ENCODE results near the gene TXNDC5. TPM values are rescaled to one million over a fixed set of nuclear protein-coding genes. Genes with fewer than 3 reads are reported as not detected.
A peak's percentile ranks its signal among the peaks of the same experiment; 100 is the strongest.

Gene TXNDC5
- total RNA-seq, 4 donors from 2014 or later: 85.0 to 137 (median 110) TPM

DNA sequence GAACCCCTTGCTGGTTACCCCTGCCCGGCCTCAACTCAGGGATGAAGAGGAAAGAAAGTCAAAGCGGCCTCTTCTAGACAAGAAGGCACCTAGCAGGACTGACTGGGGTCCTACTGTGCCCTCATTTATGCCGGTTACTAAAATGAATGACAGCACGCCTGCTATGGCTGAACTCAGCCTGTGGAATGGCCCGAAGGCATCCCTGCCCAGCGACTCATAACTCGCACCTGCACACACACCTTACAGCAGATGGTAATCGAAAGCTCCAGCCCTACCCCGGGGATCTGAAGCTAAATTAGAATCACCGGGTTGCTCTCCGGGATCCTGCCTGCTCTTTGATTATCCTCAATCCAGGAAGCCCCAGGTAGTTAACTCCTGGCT, 747 bp upstream of the TXNDC5 start:
- Histone ChIP-seq H3K4me3 (peak overlapping the region; percentile 57 to 94 (median 60)), H3K27ac (peak overlapping the region; percentile 54 to 90 (median 82)), H3K9me3 (no peaks in the 10 kb centered on the region), H3K27me3 (no peaks in the 10 kb centered on the region), H3K4me1 (peaks cover 0 to 37% (median 8%) of the 10 kb centered on the region in 4 donors), H3K36me3 (no peaks in the 10 kb centered on the region)
- TF ChIP-seq EP300 (IDR thresholded peaks at IDR 0.05) (no peak), POLR2A (IDR thresholded peaks at IDR 0.05) (no peak), CTCF (IDR thresholded peaks at IDR 0.05) (no peak)
- DNase-seq (ENCODE audit: low spot score in 2 of 2): no peak
- WGBS, 2 donors: 83 to 84% methylated on average over 10 to 11 of the region's 11 CpGs

DNA sequence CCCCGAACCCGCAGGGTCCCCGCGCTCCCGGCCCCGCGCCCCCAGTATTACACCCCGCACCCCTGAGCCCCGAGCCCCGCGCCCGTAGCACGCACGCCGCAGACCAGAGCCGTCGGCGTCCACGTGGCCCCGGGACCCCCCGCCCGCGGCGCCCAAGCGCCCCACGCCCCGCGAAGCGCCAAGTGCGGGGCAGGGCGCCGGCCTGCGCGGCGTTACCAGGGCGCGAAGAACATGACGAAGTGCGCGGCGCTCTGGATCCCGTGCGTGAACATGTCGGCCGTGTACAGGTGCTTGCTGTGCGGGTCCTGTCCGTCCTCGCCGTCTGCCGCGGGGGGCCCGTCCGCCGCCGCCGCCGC, 312 bp downstream of the TXNDC5 start:
- Histone ChIP-seq H3K9me3 (no peaks in the 10 kb centered on the region), H3K27ac (peak overlapping the region in 3 of 4 donors; percentile 0 to 89 (median 77)), H3K36me3 (no peaks in the 10 kb centered on the region), H3K27me3 (no peaks in the 10 kb centered on the region), H3K4me3 (peak overlapping the region; percentile 59 to 94 (median 66)), H3K4me1 (peaks cover 0 to 40% (median 8%) of the 10 kb centered on the region in 4 donors)
- DNase-seq (ENCODE audit: low spot score in 2 of 2): no peak
- TF ChIP-seq CTCF (IDR thresholded peaks at IDR 0.05) (no peak), EP300 (IDR thresholded peaks at IDR 0.05) (no peak)
- WGBS, 2 donors: 0% methylated on average over 3 to 27 of the region's 57 CpGs

DNA sequence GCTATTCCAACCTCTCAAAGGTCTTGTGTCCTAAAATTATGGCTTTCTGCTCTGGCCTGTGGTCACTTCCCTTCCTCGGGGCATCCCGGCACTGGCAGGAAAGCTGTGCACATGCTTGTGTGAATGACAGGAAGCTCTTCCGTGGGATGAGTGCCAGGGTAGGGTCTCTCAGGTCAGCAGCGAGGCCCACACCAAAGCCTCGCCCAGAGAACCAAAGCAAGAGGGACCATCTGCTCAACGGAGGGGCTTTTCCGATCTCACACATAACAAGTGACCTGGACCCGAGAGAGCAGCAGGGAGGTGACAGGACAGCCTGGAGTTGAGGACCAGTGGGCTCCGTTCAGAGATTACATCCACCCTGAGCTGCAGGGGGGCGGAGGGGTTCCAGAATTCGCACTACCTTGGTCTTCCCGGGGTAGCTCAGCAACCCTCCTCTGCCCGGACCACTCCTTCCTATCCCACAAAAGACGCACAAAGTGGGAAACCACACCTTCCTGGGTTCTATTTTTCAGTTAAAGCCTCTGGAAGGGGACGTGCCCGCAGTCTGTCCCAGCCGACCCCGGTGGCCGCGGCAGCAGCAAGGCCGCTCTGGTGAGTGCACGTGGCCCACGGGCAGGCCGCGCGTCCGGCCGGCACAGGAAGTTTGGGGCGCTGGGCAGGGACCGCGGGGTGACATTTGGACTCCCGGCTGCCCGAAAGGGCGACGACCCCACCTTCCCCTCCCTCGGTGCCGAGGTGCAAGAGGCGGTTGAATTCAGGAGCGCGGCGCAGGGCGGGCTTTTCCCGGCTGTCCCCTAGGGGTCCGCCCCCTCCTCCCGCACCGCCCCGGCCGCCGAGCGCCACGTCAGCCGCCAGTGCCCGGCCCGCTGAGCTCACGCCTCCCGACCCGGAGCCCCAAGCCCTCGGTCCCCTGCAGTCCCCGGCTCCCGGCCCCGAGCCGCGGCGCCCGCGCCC, 988 bp downstream of the TXNDC5 start:
- H3K4me3 ChIP-seq: peak overlapping the region; percentile 59 to 94 (median 66)
- no peak for DNase-seq (ENCODE audit: low spot score in 2 of 2)
- H3K9me3 ChIP-seq: no peaks in the 10 kb centered on the region
- no peaks in the 10 kb centered on the region for H3K27me3 ChIP-seq
- TF ChIP-seq POLR2A (IDR thresholded peaks at IDR 0.05) (no peak), CTCF (IDR thresholded peaks at IDR 0.05) (no peak), EP300 (IDR thresholded peaks at IDR 0.05) (no peak)
- peaks cover 0 to 2% (median 0%) of the 10 kb centered on the region in 3 donors for H3K36me3 ChIP-seq
- H3K27ac ChIP-seq: peak overlapping the region; percentile 0 to 89 (median 52)
- WGBS, 2 donors: 1 to 2% methylated on average over 25 to 28 of the region's 66 CpGs
- H3K4me1 ChIP-seq: peaks cover 0 to 47% (median 8%) of the 10 kb centered on the region in 4 donors

DNA sequence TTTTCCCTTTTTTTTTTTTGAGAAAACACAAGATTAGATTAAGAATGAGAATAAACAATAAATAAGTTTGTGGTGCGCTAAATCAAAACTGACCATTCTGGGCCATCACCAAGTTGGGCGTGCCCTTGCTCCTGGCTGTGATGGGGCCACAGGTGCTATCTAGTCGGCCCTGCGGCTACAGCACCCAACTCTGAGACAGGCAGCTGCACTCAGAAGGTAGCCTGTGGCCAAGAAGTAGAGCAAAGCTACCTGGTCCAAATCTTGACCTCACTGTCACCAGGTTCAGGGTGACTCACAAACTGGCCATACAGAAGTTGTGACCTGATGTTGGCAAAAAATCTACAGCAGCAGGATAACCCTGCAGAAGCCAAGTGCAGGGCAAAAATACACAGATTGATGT, 3.4 kb downstream of the TXNDC5 start:
- TF ChIP-seq CTCF (IDR thresholded peaks at IDR 0.05): no peak
- TF ChIP-seq EP300 (IDR thresholded peaks at IDR 0.05): no peak
- no peak for TF ChIP-seq POLR2A (IDR thresholded peaks at IDR 0.05)
- 91 to 92% methylated on average over 4 of the region's 4 CpGs for WGBS, 2 donors
- Histone ChIP-seq H3K4me3 (no peak overlapping the region), H3K9me3 (no peaks in the 10 kb centered on the region), H3K36me3 (peaks cover 0 to 26% (median 13%) of the 10 kb centered on the region in 3 donors), H3K27ac (no peak overlapping the region), H3K4me1 (peaks cover 0 to 47% (median 8%) of the 10 kb centered on the region in 4 donors), H3K27me3 (no peaks in the 10 kb centered on the region)
- DNase-seq (ENCODE audit: low spot score in 2 of 2): no peak

- Histone ChIP-seq H3K4me3 (no peak overlapping the region), H3K36me3 (peaks cover 0 to 30% (median 15%) of the 10 kb centered on the region in 3 donors), H3K27me3 (no peaks in the 10 kb centered on the region), H3K9me3 (no peaks in the 10 kb centered on the region), H3K27ac (no peak overlapping the region), H3K4me1 (peaks cover 0 to 47% (median 8%) of the 10 kb centered on the region in 4 donors)
- 77 to 85% methylated on average over 4 of the region's 4 CpGs for WGBS, 2 donors
- DNase-seq (ENCODE audit: low spot score in 2 of 2): no peak
- TF ChIP-seq CTCF (IDR thresholded peaks at IDR 0.05): no peak
- TF ChIP-seq EP300 (IDR thresholded peaks at IDR 0.05): no peak
- TF ChIP-seq POLR2A (IDR thresholded peaks at IDR 0.05): no peak
Measured at GRCh38 chr6:7906741-7907140, 3.8 kb downstream of the TXNDC5 start.
